Mesenchymal stem cell (in vitro differentiated cells and primary cell): ENCODE measurements around the gene GPRC5A.

Experiments
- DNase-seq: peaks from one replicate; pipeline ENCODE4 v3.0.0-alpha.2; 2013
- H2AFZ ChIP-seq: one replicate; pipeline ENCODE4 v1.6.1; 2013; ENCODE audit warnings: low read depth, mild to moderate bottlenecking, control low read depth, inconsistent platforms, low read length, moderate library complexity
- H2AK5ac ChIP-seq: 2 replicates; pipeline ENCODE4 v1.6.1; 2013; ENCODE audit warnings: low read length, moderate library complexity, mild to moderate bottlenecking, inconsistent platforms; ENCODE audit not compliant: severe bottlenecking
- H2BK120ac ChIP-seq: one replicate; pipeline ENCODE4 v1.6.1; 2013; ENCODE audit warnings: low read depth, mild to moderate bottlenecking, inconsistent platforms, low read length, moderate library complexity
- H2BK12ac ChIP-seq, 2 experiments: one replicate each; pipeline ENCODE4 v1.6.1; 2013; ENCODE audit warnings: inconsistent platforms in 2 of 2, low read length in 2 of 2, mild to moderate bottlenecking in 2 of 2, moderate library complexity in 2 of 2, control low read depth in 1 of 2
- H2BK15ac ChIP-seq: one replicate; pipeline ENCODE4 v1.6.1; 2013; ENCODE audit warnings: mild to moderate bottlenecking, low read depth, inconsistent platforms; ENCODE audit not compliant: poor library complexity, severe bottlenecking
- H2BK5ac ChIP-seq: 2 replicates; pipeline ENCODE4 v1.6.1; 2013; ENCODE audit warnings: low read depth, mild to moderate bottlenecking, low read length, control low read depth, inconsistent platforms; ENCODE audit not compliant: poor library complexity, severe bottlenecking
- H3K14ac ChIP-seq, 2 experiments: one replicate each; pipeline ENCODE4 v1.6.1; 2013; ENCODE audit warnings: inconsistent platforms in 2 of 2, low read length in 2 of 2, control low read depth in 1 of 2, mild to moderate bottlenecking in 1 of 2, moderate library complexity in 1 of 2
- H3K18ac ChIP-seq, 2 experiments: one replicate each; pipeline ENCODE4 v1.6.1; 2013; ENCODE audit warnings: inconsistent platforms in 2 of 2, low read length in 2 of 2, control low read depth in 1 of 2, low read depth in 1 of 2, mild to moderate bottlenecking in 1 of 2
- H3K23ac ChIP-seq, 2 experiments: one replicate each; pipeline ENCODE4 v1.6.1; 2013; ENCODE audit warnings: inconsistent platforms in 2 of 2, low read length in 2 of 2, mild to moderate bottlenecking in 2 of 2, moderate library complexity in 2 of 2, control low read depth in 1 of 2
- H3K27ac ChIP-seq: 2 replicates; pipeline ENCODE4 v1.5.1; 2013; ENCODE audit warnings: mild to moderate bottlenecking, moderate library complexity, low read length, control low read depth, inconsistent platforms; ENCODE audit not compliant: poor library complexity, severe bottlenecking
- H3K27me3 ChIP-seq, 2 experiments: 2 replicates each; pipeline versions ENCODE4 v1.6.1 to v1.7.0; 2013; ENCODE audit warnings: low read length in 2 of 2, mild to moderate bottlenecking in 2 of 2, moderate library complexity in 2 of 2, control low read depth in 1 of 2, inconsistent platforms in 1 of 2; ENCODE audit not compliant: control insufficient read depth in 1 of 2, insufficient read depth in 1 of 2
- H3K36me3 ChIP-seq, 2 experiments: 2 replicates each; pipeline versions ENCODE4 v1.6.1 to v1.7.0; 2013; ENCODE audit warnings: low read length in 2 of 2, control low read depth in 1 of 2, inconsistent platforms in 1 of 2, low read depth in 1 of 2, mild to moderate bottlenecking in 1 of 2; ENCODE audit not compliant: insufficient read depth in 2 of 2, control insufficient read depth in 1 of 2
- H3K4ac ChIP-seq, 2 experiments: one replicate each; pipeline ENCODE4 v1.6.1; 2013; ENCODE audit warnings: inconsistent platforms in 2 of 2, low read length in 2 of 2, mild to moderate bottlenecking in 2 of 2, moderate library complexity in 2 of 2, control low read depth in 1 of 2, low read depth in 1 of 2
- H3K4me1 ChIP-seq: 2 replicates; pipeline ENCODE4 v1.6.1; 2013; ENCODE audit warnings: low read depth, low read length, control low read depth; ENCODE audit not compliant: control insufficient read depth, insufficient read depth
- H3K4me2 ChIP-seq: 2 replicates; pipeline ENCODE4 v1.6.1; 2013; ENCODE audit warnings: low read length, mild to moderate bottlenecking, inconsistent platforms; ENCODE audit not compliant: poor library complexity, severe bottlenecking
- H3K4me3 ChIP-seq, 2 experiments: 2 replicates each; pipeline versions ENCODE4 v1.5.1 to v1.7.0; 2013; ENCODE audit warnings: low read length in 2 of 2, mild to moderate bottlenecking in 2 of 2, control low read depth in 1 of 2, low read depth in 1 of 2; ENCODE audit not compliant: insufficient read depth in 1 of 2
- H3K79me1 ChIP-seq: replicated peaks from 2 replicates; pipeline ENCODE4 v1.6.1; 2013; ENCODE audit warnings: mild to moderate bottlenecking, control low read depth, low read length, inconsistent platforms; ENCODE audit not compliant: poor library complexity, severe bottlenecking
- H3K9ac ChIP-seq: 2 replicates; pipeline ENCODE4 v1.7.0; 2013; ENCODE audit warnings: mild to moderate bottlenecking, low read length, moderate library complexity
- H3K9me3 ChIP-seq: 2 replicates; pipeline ENCODE4 v1.7.0; 2013; ENCODE audit warnings: mild to moderate bottlenecking, low read length; ENCODE audit not compliant: control insufficient read depth
- H4K8ac ChIP-seq: one replicate; pipeline ENCODE4 v1.6.1; 2013; ENCODE audit warnings: inconsistent platforms, mild to moderate bottlenecking, low read length, moderate library complexity
- H4K91ac ChIP-seq: one replicate; pipeline ENCODE4 v1.6.1; 2013; ENCODE audit warnings: mild to moderate bottlenecking, low read length, inconsistent platforms
- WGBS: methylation state at CpG from one replicate; pipeline ENCODE4 v1.1.7; 2013; ENCODE audit warnings: mixed read lengths; 5-methylcytosine and 5-hydroxymethylcytosine counted together

Gene GPRC5A

DNA sequence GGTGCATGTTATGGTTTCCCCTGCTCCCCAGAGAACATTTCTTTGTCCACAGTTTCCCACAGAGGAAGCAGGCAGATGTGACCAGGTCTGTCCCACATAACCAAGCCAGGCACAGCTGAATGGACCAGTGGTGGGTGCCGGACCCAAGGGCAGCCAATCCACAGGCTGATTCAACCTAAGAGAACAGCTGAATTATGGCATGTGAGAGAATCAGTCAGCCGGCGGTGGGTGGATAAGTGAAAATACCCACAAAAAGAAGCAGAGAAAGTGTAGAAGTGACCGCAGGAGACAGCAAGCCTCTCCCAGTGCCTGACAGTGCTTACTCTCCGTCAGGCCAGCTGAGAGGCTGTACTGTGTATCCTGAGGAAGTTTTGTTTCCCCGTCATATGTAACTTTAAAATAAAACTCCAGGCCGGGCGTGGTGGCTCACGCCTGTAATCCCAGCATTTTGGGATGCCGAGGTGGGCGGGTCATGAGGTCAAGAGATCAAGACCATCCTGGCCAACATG lies 45.7 kb downstream of the GPRC5A start:
- Histone ChIP-seq H4K8ac (no peak overlapping the region), H3K79me1 (no peaks in the 10 kb centered on the region), H3K36me3 (no peaks in the 10 kb centered on the region), H3K27ac (no peak overlapping the region), H3K4ac (no peak overlapping the region), H3K4me1 (no peaks in the 10 kb centered on the region), H3K4me3 (no peak overlapping the region), H3K27me3 (no peaks in the 10 kb centered on the region), H4K91ac (no peak overlapping the region), H3K23ac (no peak overlapping the region), H3K9me3 (no peaks in the 10 kb centered on the region), H3K9ac (no peak overlapping the region), H3K4me2 (no peak overlapping the region), H2AFZ (no peak overlapping the region), H2BK120ac (no peak overlapping the region), H2BK5ac (no peak overlapping the region), H3K14ac (no peak overlapping the region), H2BK15ac (no peak overlapping the region), H2AK5ac (no peak overlapping the region), H2BK12ac (no peak overlapping the region), H3K18ac (no peak overlapping the region)
- 97% methylated on average over 11 of the region's 11 CpGs for WGBS
- DNase-seq = no peak

DNA sequence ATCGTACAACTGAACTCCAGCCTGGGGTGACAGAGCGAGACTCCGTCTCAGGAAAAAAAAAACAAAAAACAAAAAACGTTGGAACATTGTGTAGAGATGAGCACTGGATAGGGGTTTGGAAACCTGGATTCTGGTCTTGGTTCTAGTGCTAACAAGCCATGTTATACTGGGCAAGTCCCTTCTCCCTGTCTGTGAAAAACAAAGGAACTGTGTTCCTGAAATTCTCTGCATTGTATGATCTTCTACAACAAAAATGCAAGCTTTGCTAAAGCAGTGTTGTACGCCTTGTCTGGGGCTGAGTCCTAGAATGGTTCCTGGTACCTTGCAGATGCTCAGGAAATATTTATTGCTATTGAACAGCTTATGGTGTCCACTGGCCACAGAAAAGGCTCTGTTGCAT lies 47.2 kb downstream of the GPRC5A start:
- H2BK15ac ChIP-seq = no peak overlapping the region
- no peak overlapping the region for H3K4me2 ChIP-seq
- H2AK5ac ChIP-seq = no peak overlapping the region
- no peak overlapping the region for H3K14ac ChIP-seq
- H3K9me3 ChIP-seq = no peaks in the 10 kb centered on the region
- no peak overlapping the region for H4K8ac ChIP-seq
- no peak overlapping the region for H3K4ac ChIP-seq
- WGBS = 76% methylated on average over 5 of the region's 5 CpGs
- no peak overlapping the region for H3K4me3 ChIP-seq
- H2BK12ac ChIP-seq = no peak overlapping the region
- no peak overlapping the region for H3K23ac ChIP-seq
- no peak overlapping the region for H4K91ac ChIP-seq
- H3K36me3 ChIP-seq = no peaks in the 10 kb centered on the region
- H3K27me3 ChIP-seq = no peaks in the 10 kb centered on the region
- no peak overlapping the region for H2BK120ac ChIP-seq
- no peaks in the 10 kb centered on the region for H3K4me1 ChIP-seq
- H3K79me1 ChIP-seq = no peaks in the 10 kb centered on the region
- no peak overlapping the region for H2BK5ac ChIP-seq
- H2AFZ ChIP-seq = no peak overlapping the region
- H3K9ac ChIP-seq = no peak overlapping the region
- H3K18ac ChIP-seq = no peak overlapping the region
- no peak for DNase-seq
- no peak overlapping the region for H3K27ac ChIP-seq

DNA sequence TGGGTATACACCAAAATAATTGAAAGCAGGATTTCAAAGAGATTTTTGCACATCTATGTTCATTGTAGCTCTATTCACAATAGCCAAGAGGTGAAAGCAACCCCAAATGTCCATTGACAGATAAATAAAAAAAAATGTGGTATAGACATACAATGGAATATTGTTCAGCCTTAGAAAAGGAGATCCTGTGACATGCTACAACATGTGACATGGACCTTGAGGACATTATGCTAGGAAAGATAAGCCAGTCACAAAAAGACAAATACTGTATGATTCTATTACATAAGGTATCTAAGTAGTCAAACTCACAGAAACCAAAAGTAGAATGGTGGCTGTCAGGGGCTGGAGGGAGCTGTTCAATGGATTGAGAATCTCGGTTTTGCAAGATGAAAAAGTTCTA lies 48.5 kb downstream of the GPRC5A start:
- no peak for DNase-seq
- H4K8ac ChIP-seq = no peak overlapping the region
- H3K4me3 ChIP-seq = no peak overlapping the region
- no peak overlapping the region for H2AK5ac ChIP-seq
- no peaks in the 10 kb centered on the region for H3K36me3 ChIP-seq
- no peak overlapping the region for H3K18ac ChIP-seq
- no peak overlapping the region for H4K91ac ChIP-seq
- 75% methylated on average over 1 of the region's 1 CpG for WGBS
- no peak overlapping the region for H3K9ac ChIP-seq
- H3K4ac ChIP-seq = no peak overlapping the region
- no peak overlapping the region for H3K4me2 ChIP-seq
- H3K4me1 ChIP-seq = no peaks in the 10 kb centered on the region
- no peaks in the 10 kb centered on the region for H3K27me3 ChIP-seq
- no peak overlapping the region for H3K14ac ChIP-seq
- no peaks in the 10 kb centered on the region for H3K79me1 ChIP-seq
- H3K27ac ChIP-seq = no peak overlapping the region
- H2BK12ac ChIP-seq = no peak overlapping the region
- H2AFZ ChIP-seq = no peak overlapping the region
- H3K9me3 ChIP-seq = no peaks in the 10 kb centered on the region
- no peak overlapping the region for H2BK120ac ChIP-seq
- no peak overlapping the region for H2BK15ac ChIP-seq
- H3K23ac ChIP-seq = no peak overlapping the region
- H2BK5ac ChIP-seq = no peak overlapping the region

DNA sequence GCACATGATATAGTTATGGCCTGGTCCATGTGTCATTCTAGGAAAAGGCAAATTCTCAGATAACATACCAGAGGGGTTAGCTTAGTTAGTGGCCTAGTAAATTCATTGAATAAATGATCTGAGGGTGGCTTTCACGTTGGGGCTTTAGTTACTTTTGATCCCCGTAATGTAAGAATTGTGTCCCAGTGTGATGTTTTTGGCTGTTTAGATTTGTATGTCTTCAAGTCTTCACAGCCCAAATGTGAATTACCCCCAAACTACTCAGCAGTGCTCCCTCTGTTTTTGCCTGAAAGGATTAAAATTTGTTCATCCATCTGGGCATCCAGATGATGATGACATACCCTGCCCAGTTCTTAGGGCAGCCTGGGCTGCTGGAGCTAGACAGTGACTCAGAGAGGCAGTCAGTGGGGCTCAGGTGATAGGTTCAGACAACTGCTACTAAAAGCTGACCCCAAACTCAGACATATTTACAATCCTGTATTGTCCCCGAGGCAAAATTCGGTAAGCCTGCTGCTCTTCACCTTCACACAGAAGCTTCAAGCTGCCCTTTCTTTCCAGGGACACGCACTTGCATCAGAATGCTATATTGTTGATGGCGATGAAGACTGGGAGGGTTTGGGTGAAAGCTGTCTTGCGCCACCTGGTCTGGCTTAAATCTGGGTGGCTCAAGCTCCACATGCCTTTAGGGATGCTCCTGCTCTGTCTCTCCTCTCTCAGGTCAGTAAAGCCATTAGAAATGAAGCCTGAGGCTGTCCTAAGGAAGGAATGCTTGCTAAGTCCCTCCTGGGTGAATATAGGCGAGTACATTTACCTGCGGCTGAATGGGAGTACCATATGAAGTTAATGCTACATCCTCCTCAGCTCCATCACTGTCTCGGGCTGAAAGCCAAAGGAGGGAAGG lies 50.3 kb downstream of the GPRC5A start:
- no peak overlapping the region for H4K91ac ChIP-seq
- no peak overlapping the region for H3K18ac ChIP-seq
- H2BK15ac ChIP-seq = no peak overlapping the region
- no peak overlapping the region for H2BK12ac ChIP-seq
- 92% methylated on average over 8 of the region's 10 CpGs for WGBS
- no peak overlapping the region for H3K27ac ChIP-seq
- H2AK5ac ChIP-seq = no peak overlapping the region
- H3K4me2 ChIP-seq = no peak overlapping the region
- H3K4me1 ChIP-seq = no peaks in the 10 kb centered on the region
- H3K4ac ChIP-seq = no peak overlapping the region
- no peaks in the 10 kb centered on the region for H3K36me3 ChIP-seq
- H2BK5ac ChIP-seq = no peak overlapping the region
- no peak overlapping the region for H4K8ac ChIP-seq
- no peak for DNase-seq
- H3K9me3 ChIP-seq = no peaks in the 10 kb centered on the region
- no peak overlapping the region for H2AFZ ChIP-seq
- no peaks in the 10 kb centered on the region for H3K27me3 ChIP-seq
- no peak overlapping the region for H3K14ac ChIP-seq
- no peak overlapping the region for H3K23ac ChIP-seq
- no peak overlapping the region for H3K4me3 ChIP-seq
- H3K9ac ChIP-seq = no peak overlapping the region
- no peaks in the 10 kb centered on the region for H3K79me1 ChIP-seq
- no peak overlapping the region for H2BK120ac ChIP-seq
